ENCODE measurements around the gene SYT7.

GRCh38 chr11:61540528-61540927 lies 40.3 kb downstream of the SYT7 start:
- TF ChIP-seq CTCF (IDR thresholded peaks at IDR 0.05): no peak
- TF ChIP-seq EP300 (IDR thresholded peaks at IDR 0.05): no peak

Data from esophagus muscularis mucosa (tissue), 3 donors.